Measurements from ENCODE around the gene PLGRKT.

DNA sequence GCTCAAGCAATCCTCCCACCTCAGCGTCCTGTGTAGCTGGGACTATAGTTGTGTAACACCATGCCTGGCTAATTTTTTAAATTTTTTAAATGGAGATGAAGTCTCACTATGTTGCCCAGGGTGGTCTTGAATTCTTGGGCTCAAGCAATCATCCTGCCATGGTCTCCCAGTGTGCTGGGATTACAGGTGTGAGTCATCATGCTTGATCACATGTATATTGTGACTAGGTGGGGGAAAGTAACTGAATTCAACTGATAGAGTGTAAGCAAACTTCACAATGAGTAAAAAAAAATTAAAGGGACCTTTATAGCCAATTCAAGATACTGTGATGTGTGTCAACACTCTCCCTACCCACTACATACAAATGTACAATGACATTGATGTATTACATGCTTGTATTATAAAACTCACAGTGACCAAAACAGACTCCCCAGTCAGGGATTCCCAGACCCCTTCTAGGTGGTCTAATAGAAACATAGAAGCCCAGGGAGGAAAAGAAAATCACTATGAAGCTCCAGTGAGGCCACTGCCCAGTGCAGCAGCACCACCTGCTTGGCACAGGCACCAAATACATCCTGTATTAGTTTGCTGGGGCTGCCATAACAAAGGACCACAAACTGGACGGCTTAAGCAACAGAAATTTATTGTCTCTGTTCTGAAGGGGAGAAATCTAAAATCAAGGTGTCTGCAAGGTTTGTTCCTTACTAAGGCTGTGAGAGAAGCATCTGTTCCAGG, 8.8 kb downstream of the PLGRKT start:
- TF ChIP-seq, protein P1, sequence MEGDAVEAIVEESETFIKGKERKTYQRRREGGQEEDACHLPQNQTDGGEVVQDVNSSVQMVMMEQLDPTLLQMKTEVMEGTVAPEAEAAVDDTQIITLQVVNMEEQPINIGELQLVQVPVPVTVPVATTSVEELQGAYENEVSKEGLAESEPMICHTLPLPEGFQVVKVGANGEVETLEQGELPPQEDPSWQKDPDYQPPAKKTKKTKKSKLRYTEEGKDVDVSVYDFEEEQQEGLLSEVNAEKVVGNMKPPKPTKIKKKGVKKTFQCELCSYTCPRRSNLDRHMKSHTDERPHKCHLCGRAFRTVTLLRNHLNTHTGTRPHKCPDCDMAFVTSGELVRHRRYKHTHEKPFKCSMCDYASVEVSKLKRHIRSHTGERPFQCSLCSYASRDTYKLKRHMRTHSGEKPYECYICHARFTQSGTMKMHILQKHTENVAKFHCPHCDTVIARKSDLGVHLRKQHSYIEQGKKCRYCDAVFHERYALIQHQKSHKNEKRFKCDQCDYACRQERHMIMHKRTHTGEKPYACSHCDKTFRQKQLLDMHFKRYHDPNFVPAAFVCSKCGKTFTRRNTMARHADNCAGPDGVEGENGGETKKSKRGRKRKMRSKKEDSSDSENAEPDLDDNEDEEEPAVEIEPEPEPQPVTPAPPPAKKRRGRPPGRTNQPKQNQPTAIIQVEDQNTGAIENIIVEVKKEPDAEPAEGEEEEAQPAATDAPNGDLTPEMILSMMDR (IDR thresholded peaks at IDR 0.05) = no peak
- no peak for TF ChIP-seq POLR2A (IDR thresholded peaks at IDR 0.05)
